HCEC 1CT (cell line): ENCODE results near the gene ZSWIM4.

Experiments
- DNase-seq: peaks from one replicate; pipeline ENCODE4 v3.0.0-alpha.2; 2017

Gene ZSWIM4

GRCh38 chr19:13876834-13877233 is 81.6 kb downstream of the ZSWIM4 start, which contains the start of gene NANOS3:
Gene NANOS3, plus strand, starts transcription at chr19:13877134. Its CDS starts 115 bp downstream, at chr19:13877249.
- no peak for DNase-seq

DNA sequence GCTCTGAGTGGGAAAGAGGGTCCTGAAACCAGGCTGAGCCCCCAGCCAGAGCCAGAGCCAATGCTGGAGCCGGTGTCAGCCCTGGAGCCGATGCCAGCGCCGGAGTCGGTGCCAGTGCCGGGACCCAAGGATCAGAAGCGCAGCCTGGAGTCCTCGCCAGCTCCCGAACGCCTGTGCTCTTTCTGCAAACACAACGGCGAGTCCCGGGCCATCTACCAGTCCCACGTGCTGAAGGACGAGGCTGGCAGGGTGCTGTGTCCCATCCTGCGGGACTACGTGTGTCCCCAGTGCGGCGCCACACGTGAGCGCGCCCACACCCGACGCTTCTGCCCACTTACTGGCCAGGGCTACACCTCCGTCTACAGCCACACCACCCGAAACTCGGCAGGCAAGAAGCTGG is 82.1 kb downstream of the ZSWIM4 start:
- DNase-seq, result no peak

- DNase-seq, result peak; percentile 94
Measured at GRCh38 chr19:13880059-13881043, 85.1 kb downstream of the ZSWIM4 start.

DNA sequence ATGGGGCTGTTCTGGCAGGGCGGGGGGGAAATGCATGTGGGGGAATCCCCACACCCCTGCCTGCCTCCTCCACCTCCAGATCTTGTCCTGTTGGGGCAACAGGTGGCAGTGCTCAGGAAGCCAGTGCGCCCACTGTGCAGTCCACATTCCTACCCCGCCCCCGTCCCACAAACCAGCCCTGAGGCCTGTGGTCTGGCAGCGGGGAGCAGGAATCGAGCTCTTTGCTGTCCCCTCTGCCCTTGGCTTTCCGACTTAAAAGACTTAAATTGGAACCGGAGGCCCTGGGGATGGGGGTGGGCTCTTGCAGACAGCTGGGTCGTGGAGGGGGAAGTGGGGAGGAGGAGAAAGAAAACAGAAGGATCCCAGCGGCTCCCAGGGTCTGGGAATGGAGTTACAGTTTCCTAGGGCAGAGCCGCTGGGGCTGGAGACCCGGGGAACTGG is 86.0 kb downstream of the ZSWIM4 start:
- DNase-seq, result no peak
